Psoas muscle (tissue), 8 donors: Measurements from ENCODE around the gene HMX3. TPM values are rescaled to one million over a fixed set of nuclear protein-coding genes. Genes with fewer than 3 reads are reported as not detected.

ENCODE experiments used
- ATAC-seq, 4 donors: fragments of 200-7000 bp; cut with Tn5 transposase; one replicate each; pipeline ENCODE4 v1.9.1; 2020; ENCODE audit warnings: moderate library complexity in 3 of 4, mild to moderate bottlenecking in 2 of 4
- DNase-seq, 2 donors: peaks; one replicate each; pipeline ENCODE4 v3.0.0-alpha.2; 2020
- H3K27ac ChIP-seq: fragments of 200-600 bp; one replicate; pipeline ENCODE4 v1.8.0; 2022
- H3K27me3 ChIP-seq, 3 donors: fragments of 200-600 bp in 1 of 3; one replicate each; pipeline versions ENCODE4 v1.6.1 to v1.8.0; 2013 to 2022; ENCODE audit warnings: low read length in 2 of 3, mild to moderate bottlenecking in 2 of 3, moderate library complexity in 1 of 3; ENCODE audit not compliant: insufficient read depth in 3 of 3
- H3K36me3 ChIP-seq, 2 donors: fragments of 200-600 bp in 1 of 2; one replicate each; pipeline versions ENCODE4 v1.6.1 to v1.8.0; 2013 to 2022; ENCODE audit warnings: low read depth in 1 of 2, mild to moderate bottlenecking in 1 of 2, moderate library complexity in 1 of 2; ENCODE audit not compliant: insufficient read depth in 1 of 2
- H3K4me1 ChIP-seq: fragments of 200-600 bp; one replicate; pipeline ENCODE4 v1.8.0; 2022
- H3K4me3 ChIP-seq: fragments of 200-600 bp; one replicate; pipeline ENCODE4 v1.8.0; 2022; ENCODE audit warnings: mild to moderate bottlenecking
- H3K9me3 ChIP-seq: fragments of 200-600 bp; one replicate; pipeline ENCODE4 v1.8.0; 2022
- WGBS, 3 donors: extraction: QIAGEN DNeasy Blood & Tissue Kit; methylation state at CpG; one replicate each; pipeline versions ENCODE4 v1.1.6 to v1.1.7; 2013; 5-methylcytosine and 5-hydroxymethylcytosine counted together
- intact Hi-C, 2 donors: fragments of 100-400 bp; cut with DNase I; formaldehyde crosslinking; loops; one replicate each; pipeline versions ENCODE4 v1.11.0 to v1.14.2; 2022
- polyA plus RNA-seq, 3 donors: library from polyadenylated mRNA; stranded (reverse); fragments of 200-250 nt; gene quantifications; one replicate each; pipeline ENCODE4 v1.2.3, GENCODE V29; 2013
- total RNA-seq, 4 donors: library from RNA; stranded (reverse); fragmentation: NEBNext Ultra II Directional in 2 of 4; extraction: Animal tissue kit (Norgen Biotek cat#: 25700) in 2 of 4; gene quantifications; one replicate each; pipeline versions ENCODE4 v1.2.1 to v1.2.4, GENCODE V29; 2021 to 2023
- TF ChIP-seq, protein P1 (sequence below): fragments of 200-600 bp; IDR thresholded peaks from one replicate; pipeline ENCODE4 v1.8.0; 2022; ENCODE audit warnings: antibody characterized with exemption
- donor health status: healthy with polysubstance abuse.
- donor health status: DM: no; HTN: no; CAD: no; lungs with moderate emphysema.
- donor health status: Bipolar disorder and iron deficiency.
- donor health status: healthy.
- donor health status: DM: yes; HTN: yes; CAD: no.
- donor health status: DM: no; HTN: no; CAD: no.
- donor health status: DM: no; HTN: no; CAD: no.
- donor health status: DM: yes; HTN: yes; CAD: no.

Gene HMX3
- total and polyA plus RNA-seq, 7 donors, result not detected

- Histone ChIP-seq H3K9me3 (no peaks in the 10 kb centered on the region), H3K27me3 (peaks cover 3 to 73% (median 49%) of the 10 kb centered on the region in 3 donors), H3K36me3 (peaks cover 0 to 9% of the 10 kb centered on the region in 2 donors), H3K27ac (no peak overlapping the region), H3K4me3 (peak overlapping the region; percentile 58), H3K4me1 (peaks cover 37% of the 10 kb centered on the region)
- TF ChIP-seq, protein P1, sequence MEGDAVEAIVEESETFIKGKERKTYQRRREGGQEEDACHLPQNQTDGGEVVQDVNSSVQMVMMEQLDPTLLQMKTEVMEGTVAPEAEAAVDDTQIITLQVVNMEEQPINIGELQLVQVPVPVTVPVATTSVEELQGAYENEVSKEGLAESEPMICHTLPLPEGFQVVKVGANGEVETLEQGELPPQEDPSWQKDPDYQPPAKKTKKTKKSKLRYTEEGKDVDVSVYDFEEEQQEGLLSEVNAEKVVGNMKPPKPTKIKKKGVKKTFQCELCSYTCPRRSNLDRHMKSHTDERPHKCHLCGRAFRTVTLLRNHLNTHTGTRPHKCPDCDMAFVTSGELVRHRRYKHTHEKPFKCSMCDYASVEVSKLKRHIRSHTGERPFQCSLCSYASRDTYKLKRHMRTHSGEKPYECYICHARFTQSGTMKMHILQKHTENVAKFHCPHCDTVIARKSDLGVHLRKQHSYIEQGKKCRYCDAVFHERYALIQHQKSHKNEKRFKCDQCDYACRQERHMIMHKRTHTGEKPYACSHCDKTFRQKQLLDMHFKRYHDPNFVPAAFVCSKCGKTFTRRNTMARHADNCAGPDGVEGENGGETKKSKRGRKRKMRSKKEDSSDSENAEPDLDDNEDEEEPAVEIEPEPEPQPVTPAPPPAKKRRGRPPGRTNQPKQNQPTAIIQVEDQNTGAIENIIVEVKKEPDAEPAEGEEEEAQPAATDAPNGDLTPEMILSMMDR, result no peak
- intact Hi-C loops, result loop anchor here (5.0 to 10.0 kb wide), 3 partner anchors 136 to 196 kb away; partner anchors contain the start of genes ACADSB (in 1 of the 2), C10orf88 (in 1 of the 2) and IKZF5 (in 1 of the 2)
- no peak for ATAC-seq
- peak in 1 of 2 donors; percentile 49 for DNase-seq
- WGBS, 3 donors, result 4 to 5% (median 5%) methylated on average over 54 to 56 of the region's 56 CpGs
Measured at GRCh38 chr10:123150986-123151736, 15.4 kb downstream of the HMX3 start.

DNA sequence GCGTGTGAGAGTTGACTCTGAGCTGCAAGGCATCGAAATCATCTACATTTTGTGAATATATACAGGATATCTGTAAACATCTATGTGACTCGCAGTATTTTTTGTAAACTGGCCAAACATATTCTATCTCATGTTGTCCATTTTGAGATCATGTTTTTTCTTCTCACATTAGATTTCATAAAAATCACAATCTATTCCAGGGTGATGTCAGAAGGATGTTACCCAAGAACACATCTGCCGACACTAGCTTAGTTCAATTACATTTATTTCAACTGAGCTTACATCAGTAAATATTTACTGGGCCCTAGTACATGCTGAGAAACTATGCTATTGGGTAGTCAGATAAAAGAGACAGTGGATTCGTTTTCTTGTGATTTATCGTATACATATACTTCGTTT lies 16.0 kb downstream of the HMX3 start:
- no peaks in the 10 kb centered on the region for H3K9me3 ChIP-seq
- intact Hi-C loops, result loop anchor here (5.0 to 10.0 kb wide), 3 partner anchors 137 to 197 kb away; partner anchors contain the start of genes ACADSB (in 1 of the 2), C10orf88 (in 1 of the 2) and IKZF5 (in 1 of the 2)
- H3K36me3 ChIP-seq, result peaks cover 2 to 15% of the 10 kb centered on the region in 2 donors
- DNase-seq (no peak), ATAC-seq (no peak)
- no peak overlapping the region for H3K27ac ChIP-seq
- peaks cover 3 to 67% (median 44%) of the 10 kb centered on the region in 3 donors for H3K27me3 ChIP-seq
- 37% methylated on average over 7 of the region's 7 CpGs for WGBS, 3 donors
- no peak overlapping the region for H3K4me3 ChIP-seq
- H3K4me1 ChIP-seq, result peaks cover 37% of the 10 kb centered on the region
- TF ChIP-seq, protein P1, result no peak

GRCh38 chr10:123153486-123154091 lies 17.8 kb downstream of the HMX3 start:
- H3K27me3 ChIP-seq, result peaks cover 3 to 48% (median 30%) of the 10 kb centered on the region in 3 donors

GRCh38 chr10:123154092-123154710 lies 18.4 kb downstream of the HMX3 start, which contains the start of gene BUB3:
Gene BUB3, plus strand, starts transcription at chr10:123154402. Its CDS starts 516 bp downstream, at chr10:123154918.
- H3K4me1 ChIP-seq, result peaks cover 41% of the 10 kb centered on the region
- peak; percentile 98 to 99 (median 98) for ATAC-seq

More at GRCh38 chr10:123153486-123154091, 17.8 kb downstream of the HMX3 start:
- peaks cover 42% of the 10 kb centered on the region for H3K4me1 ChIP-seq
- intact Hi-C loops, result loop anchor here (1.0 to 10.0 kb wide), 4 partner anchors 15 to 199 kb away; partner anchors contain the start of genes ACADSB (in 1 of the 2), C10orf88 (in 1 of the 2) and IKZF5 (in 1 of the 2)
- WGBS, 3 donors, result 46 to 50% (median 48%) methylated on average over 9 of the region's 9 CpGs
- TF ChIP-seq, protein P1, result no peak
- peaks cover 4 to 34% of the 10 kb centered on the region in 2 donors for H3K36me3 ChIP-seq
- no peak overlapping the region for H3K27ac ChIP-seq
- DNase-seq (no peak), ATAC-seq (no peak)
- no peaks in the 10 kb centered on the region for H3K9me3 ChIP-seq
- H3K4me3 ChIP-seq, result peak overlapping the region; percentile 75

More at GRCh38 chr10:123154092-123154710, 18.4 kb downstream of the HMX3 start, which contains the start of gene BUB3:
- Histone ChIP-seq H3K9me3 (no peaks in the 10 kb centered on the region), H3K27me3 (peaks cover 3 to 42% (median 25%) of the 10 kb centered on the region in 3 donors), H3K36me3 (peaks cover 4 to 40% of the 10 kb centered on the region in 2 donors), H3K4me3 (peak within 1 kb of the TSS; percentile 75), H3K27ac (peak within 1 kb of the TSS; percentile 84)
- DNase-seq, result peak; percentile 97 to 99
- WGBS, 3 donors, result 0% methylated on average over 45 to 50 of the region's 50 CpGs
- intact Hi-C loops, result loop anchor here (1.0 to 10.0 kb wide), 4 partner anchors 16 to 199 kb away; partner anchors contain the start of genes ACADSB (in 1 of the 2), C10orf88 (in 1 of the 2) and IKZF5 (in 1 of the 2)
- TF ChIP-seq, protein P1, result peak; percentile 18
